Raji (cell line): Measurements from ENCODE around the gene C1orf53.

Experiments used
- POLR2A ChIP-seq: IDR thresholded peaks from 2 replicates; pipeline ENCODE4 v1.6.1; 2011; ENCODE audit warnings: low read depth, low read length, control low read depth; ENCODE audit not compliant: insufficient read depth

Gene C1orf53

DNA sequence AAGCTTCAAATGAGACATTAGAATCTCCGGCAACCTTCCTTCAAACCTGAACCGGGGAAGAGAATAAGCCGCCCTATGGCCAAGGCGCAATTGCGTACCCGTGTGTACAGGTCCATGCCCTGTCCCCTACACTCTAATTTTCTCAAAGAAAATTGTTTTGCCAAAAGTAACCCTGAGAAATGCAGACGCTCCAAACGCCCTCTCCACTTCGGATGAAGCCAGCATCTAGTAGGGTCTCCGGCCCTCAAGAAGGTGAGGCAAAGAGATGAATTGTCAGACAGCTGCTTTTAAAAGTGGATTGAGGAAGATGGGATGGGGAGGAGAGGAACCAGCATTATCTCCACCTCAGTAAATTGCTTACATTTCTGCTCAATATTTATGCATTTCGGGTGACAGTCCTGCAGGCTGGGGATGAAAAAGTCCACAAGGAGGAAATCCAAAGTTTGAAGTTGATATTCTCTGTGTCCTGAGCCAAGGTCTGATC, 14.1 kb downstream of the C1orf53 start:
- no peak for TF ChIP-seq POLR2A

DNA sequence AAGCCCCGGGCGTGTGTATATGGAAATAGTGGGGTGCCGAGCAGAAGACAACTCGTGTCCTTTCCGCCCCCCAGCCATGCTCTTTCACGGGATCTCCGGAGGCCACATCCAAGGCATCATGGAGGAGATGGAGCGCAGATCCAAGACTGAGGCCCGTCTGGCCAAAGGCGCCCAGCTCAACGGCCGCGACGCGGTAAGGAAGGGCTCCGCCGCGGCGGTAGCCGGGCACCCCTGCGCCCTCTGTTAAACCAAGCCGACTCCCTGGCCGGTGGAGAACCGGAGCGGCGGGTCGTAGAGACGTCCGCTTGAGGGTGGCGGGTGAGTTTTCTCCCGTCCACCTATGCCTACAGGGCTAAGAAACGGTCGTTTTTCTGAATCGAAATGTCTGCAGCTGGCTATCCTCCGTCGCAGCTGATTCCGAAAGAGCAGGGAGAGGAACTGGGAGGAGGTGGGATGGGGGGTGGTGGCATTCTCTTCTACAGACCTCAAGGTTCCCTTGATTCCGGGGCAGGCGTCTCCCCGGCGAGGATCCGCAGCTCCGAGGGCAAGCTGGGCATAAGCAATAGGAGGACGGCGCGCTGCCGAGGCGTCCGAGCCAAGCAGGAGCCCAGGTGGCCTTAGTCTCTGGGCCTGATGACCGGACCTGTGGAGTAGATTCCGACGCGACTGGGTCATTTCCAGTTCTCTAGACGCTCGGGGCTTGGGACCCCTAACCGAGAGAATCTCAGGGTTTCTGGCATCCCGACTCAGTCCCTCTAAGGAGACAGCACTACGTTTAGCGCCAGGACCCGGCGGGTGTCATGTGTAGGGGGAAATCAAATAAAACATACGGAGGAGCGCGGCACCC, 15.6 kb downstream of the C1orf53 start:
- no peak for TF ChIP-seq POLR2A

- TF ChIP-seq POLR2A: no peak
These were observed 16.4 kb downstream of the C1orf53 start for GRCh38 chr1:197918807-197919345.

- no peak for TF ChIP-seq POLR2A
These were observed 17.1 kb downstream of the C1orf53 start for GRCh38 chr1:197919346-197920066.

GRCh38 chr1:197920067-197920396, 17.6 kb downstream of the C1orf53 start:
- TF ChIP-seq POLR2A: no peak

GRCh38 chr1:197920414-197921117, 18.1 kb downstream of the C1orf53 start:
- no peak for TF ChIP-seq POLR2A

DNA sequence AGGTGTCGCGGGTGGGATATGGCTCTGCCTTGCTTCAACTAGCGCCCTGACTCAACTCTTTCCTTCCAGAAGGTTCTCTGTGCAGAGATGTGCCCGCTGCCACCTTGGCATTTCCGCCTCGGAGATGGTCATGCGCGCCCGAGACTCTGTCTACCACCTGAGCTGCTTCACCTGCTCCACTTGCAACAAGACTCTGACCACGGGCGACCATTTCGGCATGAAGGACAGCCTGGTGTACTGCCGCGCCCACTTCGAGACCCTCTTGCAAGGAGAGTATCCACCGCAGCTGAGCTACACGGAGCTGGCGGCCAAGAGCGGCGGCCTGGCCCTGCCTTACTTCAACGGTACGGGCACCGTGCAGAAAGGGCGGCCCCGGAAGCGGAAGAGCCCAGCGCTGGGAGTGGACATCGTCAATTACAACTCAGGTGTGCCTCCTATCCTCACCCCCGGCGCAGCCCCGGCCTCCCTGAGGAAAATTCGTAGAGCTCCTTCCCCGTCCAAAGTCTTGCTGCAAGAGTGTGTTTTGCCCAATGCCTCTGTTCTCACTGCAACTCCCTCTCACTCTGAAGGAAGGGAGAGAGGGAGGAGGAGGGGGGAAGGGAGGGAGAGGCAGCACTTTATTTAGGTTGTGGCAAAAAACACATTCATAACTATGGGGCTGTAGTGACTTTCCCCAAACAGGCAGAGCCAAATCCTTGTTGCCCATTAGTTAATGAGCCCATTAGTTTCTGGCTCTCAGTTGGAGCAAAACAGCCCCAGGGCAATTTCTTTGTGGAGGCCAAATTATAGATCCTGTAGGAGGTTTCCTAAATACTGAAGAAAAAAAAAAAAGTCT, 19.0 kb downstream of the C1orf53 start:
- TF ChIP-seq POLR2A: no peak

DNA sequence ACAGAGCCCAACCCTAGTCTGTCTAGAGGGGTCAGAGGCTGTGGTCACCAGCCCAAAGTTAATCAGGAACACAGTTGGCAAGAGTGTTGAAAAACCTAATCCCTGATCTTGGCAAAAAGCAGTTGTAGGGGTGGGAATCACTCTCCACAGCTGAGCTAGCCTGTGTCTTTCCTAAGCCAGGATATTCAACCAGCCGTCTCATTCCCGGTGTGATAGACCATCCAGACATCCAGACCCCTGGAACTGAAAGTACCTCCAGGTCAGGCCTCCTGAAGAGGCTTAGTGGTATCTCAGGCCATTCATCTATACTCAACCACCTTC, 19.6 kb downstream of the C1orf53 start:
- no peak for TF ChIP-seq POLR2A

DNA sequence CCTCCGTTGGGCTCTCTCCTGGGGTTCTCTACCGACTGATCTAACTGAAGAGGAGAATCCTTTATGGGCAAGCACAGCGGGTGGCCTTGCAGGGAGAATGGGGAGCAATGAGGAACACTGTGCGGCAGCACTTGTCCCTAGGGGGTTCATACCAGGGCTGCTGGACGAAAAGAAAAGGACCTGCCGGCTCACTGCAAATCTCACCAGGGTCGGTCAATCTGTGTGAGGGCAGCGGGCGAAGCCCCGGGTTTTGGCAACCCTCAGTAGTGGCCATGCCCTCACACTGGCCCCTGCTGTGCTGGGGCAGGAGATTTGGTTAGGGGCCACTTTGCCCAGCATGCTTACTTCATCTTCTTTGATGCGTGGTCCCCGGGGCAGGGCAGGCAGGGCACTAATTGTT, 20.6 kb downstream of the C1orf53 start:
- no peak for TF ChIP-seq POLR2A

DNA sequence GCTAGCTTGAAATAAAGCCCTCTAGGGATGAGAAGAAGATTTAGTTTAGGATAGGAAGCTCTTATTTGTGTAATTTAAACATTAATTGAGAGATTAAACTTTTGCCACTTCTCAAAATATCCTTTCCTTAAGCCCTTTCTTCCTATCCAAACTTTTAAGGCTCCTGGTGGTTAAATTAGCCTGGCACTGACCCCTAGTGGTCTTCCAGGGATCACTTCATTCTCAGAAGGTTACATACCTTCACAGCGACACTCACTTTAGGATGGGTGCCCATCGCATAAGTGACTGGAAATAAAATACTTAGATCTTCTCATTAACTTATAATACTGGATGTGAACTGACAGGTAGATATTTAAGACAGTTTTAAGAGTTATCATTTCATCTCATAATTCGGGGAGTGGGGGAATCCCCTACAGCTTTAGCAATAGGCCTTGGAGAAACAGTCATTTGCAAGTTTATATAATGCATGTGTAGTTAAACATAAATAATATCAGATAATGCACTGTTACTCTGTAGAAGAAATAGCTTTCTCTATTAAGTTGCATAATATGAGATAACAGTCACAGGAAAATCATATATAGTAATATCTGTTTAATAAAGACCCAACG, 22.2 kb downstream of the C1orf53 start:
- TF ChIP-seq POLR2A: no peak

- no peak for TF ChIP-seq POLR2A
These were observed 25.7 kb downstream of the C1orf53 start for GRCh38 chr1:197927908-197928665.

- no peak for TF ChIP-seq POLR2A
These were observed 26.5 kb downstream of the C1orf53 start for GRCh38 chr1:197928849-197929336.

- TF ChIP-seq POLR2A: no peak
These were observed 30.6 kb downstream of the C1orf53 start for GRCh38 chr1:197933016-197933415.
